ENCODE measurements around the gene EIF4EBP3. TPM values are rescaled to one million over a fixed set of nuclear protein-coding genes. Genes with fewer than 3 reads are reported as not detected.

Gene EIF4EBP3
- total and polyA plus RNA-seq, 2 donors (not counting 1 experiment from before 2014, with no cell fraction given): 15.0 to 18.2 TPM

- peaks cover 0 to 35% of the 10 kb centered on the region in 2 experiments for H3K36me3 ChIP-seq (replicated peaks in 1 of 2; ENCODE audit: control extremely low read depth in 1 of 2, control insufficient read depth in 1 of 2, extremely low read depth in 1 of 2, insufficient read depth in 2 of 2, low read length in 1 of 2)
- CTCF ChIA-PET: no interaction called here
- H3K4me3 Mint-ChIP-seq: no peak overlapping the region
Observed at GRCh38 chr5:140545606-140546005, 1.9 kb upstream of the EIF4EBP3 start.

More at GRCh38 chr5:140545606-140546005, 1.9 kb upstream of the EIF4EBP3 start:
- no peaks in the 10 kb centered on the region for H3K27me3 Mint-ChIP-seq
- WGBS (ENCODE audit: insufficient coverage): 99% methylated on average over 6 of the region's 10 CpGs
- H3K9me3 ChIP-seq (ENCODE audit: control extremely low read depth in 1 of 3, control insufficient read depth in 2 of 3, insufficient read depth in 1 of 3, low read length in 2 of 3): no peaks in the 10 kb centered on the region
- ATAC-seq (ENCODE audit: low read depth) (no peak), DNase-seq (no peak)
- H3K27ac ChIP-seq (ENCODE audit: low read length in 2 of 2): no peak overlapping the region
- H3K4me1 Mint-ChIP-seq: peaks cover 30% of the 10 kb centered on the region
- no peak overlapping the region for H3K4me2 ChIP-seq (replicated peaks; ENCODE audit: low read depth, low read length, poor library complexity, severe bottlenecking)
- H3K79me2 ChIP-seq (ENCODE audit: control insufficient read depth, insufficient read depth, low read length): peaks cover 4% of the 10 kb centered on the region
- no peak overlapping the region for H2AFZ ChIP-seq (ENCODE audit: insufficient read depth, low read depth, low read length, poor library complexity, severe bottlenecking)
- H3K4me3 ChIP-seq (ENCODE audit: control extremely low read depth in 1 of 5, extremely low read depth in 1 of 5, insufficient read depth in 1 of 5, low read depth in 2 of 5, low read length in 4 of 5): no peak overlapping the region
- H3K9me3 Mint-ChIP-seq (ENCODE audit: insufficient read depth): no peaks in the 10 kb centered on the region
- intact Hi-C loops (cut with micrococcal nuclease): loop anchor here (5.0 kb wide), 1 partner anchor 157 kb away; the partner anchor contains the start of gene ZMAT2
- no peaks in the 10 kb centered on the region for H4K20me1 ChIP-seq (ENCODE audit: control insufficient read depth, insufficient read depth, low read length, poor library complexity, severe bottlenecking)
- POLR2A ChIA-PET: interaction anchor here (0.7 kb wide), 2 partner anchors 13 to 107 kb away, joined by 5 read pairs; no protein-coding TSS in a partner anchor
- TF ChIP-seq EZH2 (IDR thresholded peaks at IDR 0.05; ENCODE audit: borderline replicate concordance, insufficient read depth, low read depth, low read length, poor library complexity, severe bottlenecking) (no peak), CTCF (IDR thresholded peaks at IDR 0.05) (no peak)
- H3K4me1 ChIP-seq (ENCODE audit: control insufficient read depth in 2 of 2, insufficient read depth in 2 of 2, low read length in 2 of 2): peaks cover 10 to 30% of the 10 kb centered on the region in 2 donors
- H3K27ac Mint-ChIP-seq: peak overlapping the region; percentile 15
- no peaks in the 10 kb centered on the region for H3K27me3 ChIP-seq (replicated peaks in 1 of 4; ENCODE audit: control extremely low read depth in 1 of 4, control insufficient read depth in 3 of 4, insufficient read depth in 4 of 4, low read length in 3 of 4)
- H3K9ac ChIP-seq (ENCODE audit: low read length): no peak overlapping the region

Measured in B cell (primary cell).